Astrocyte (in vitro differentiated cells and primary cell): ENCODE measurements around the gene TRUB2.

Source experiments
- CTCF ChIP-seq: IDR thresholded peaks from 2 replicates; pipeline ENCODE4 v1.5.1; 2011; ENCODE audit warnings: low read depth, mild to moderate bottlenecking, inconsistent platforms, low read length, moderate library complexity; ENCODE audit not compliant: insufficient read depth
- EZH2 ChIP-seq: IDR thresholded peaks from 2 replicates; pipeline ENCODE4 v1.6.1; 2012; ENCODE audit warnings: mild to moderate bottlenecking, low read length, inconsistent platforms; ENCODE audit not compliant: insufficient read depth

GRCh38 chr9:128369024-128369706 is 46.9 kb upstream of the TRUB2 start:
- TF ChIP-seq CTCF (no peak), EZH2 (no peak)
